H1 (cell line): ENCODE results near the gene EPS8. TPM values are rescaled to one million over a fixed set of nuclear protein-coding genes. Genes with fewer than 3 reads are reported as not detected.

Experiments
- CTCF ChIA-PET: fragments of 300-600 bp; sonication (Branson Sonifier 250); formaldehyde crosslinking; loops from one replicate; lab custom pipeline; 2021; ENCODE audit not compliant: partially characterized antibody; lab: Charles Lee
- POLR2A ChIA-PET: fragments of 300-600 bp; sonication (Branson Sonifier 250); formaldehyde crosslinking; loops from one replicate; lab custom pipeline; 2021; ENCODE audit warnings: inconsistent platforms; ENCODE audit not compliant: partially characterized antibody; lab: Charles Lee
- DNase-seq, 2 experiments: peaks; one replicate each; pipeline versions ENCODE4 v3.0.0 to v3.0.0-alpha.2; 2010 to 2022; ENCODE audit warnings: low spot score in 2 of 2, low read depth in 1 of 2, mixed read lengths in 1 of 2
- FAIRE-seq: peaks from 2 replicates; lab custom pipeline; 2011; peaks lifted over from hg19 to GRCh38; lab: Jason Lieb, UNC
- H2AFZ ChIP-seq: 2 replicates; pipeline ENCODE4 v1.8.1; 2012; ENCODE audit warnings: low read length, inconsistent platforms
- H2AK5ac ChIP-seq: 2 replicates; pipeline ENCODE4 v1.6.1; 2013; ENCODE audit warnings: low read depth, low read length
- H2BK120ac ChIP-seq: replicated peaks from 2 replicates; pipeline ENCODE3; 2013; ENCODE audit warnings: low read depth, low read length, inconsistent platforms
- H2BK12ac ChIP-seq: 2 replicates; pipeline ENCODE4 v1.6.1; 2013; ENCODE audit warnings: low read depth, low read length
- H2BK15ac ChIP-seq: 2 replicates; pipeline ENCODE4 v1.6.1; 2013; ENCODE audit warnings: low read length
- H2BK20ac ChIP-seq: 2 replicates; pipeline ENCODE4 v1.6.1; 2013; ENCODE audit warnings: low read length
- H2BK5ac ChIP-seq: 2 replicates; pipeline ENCODE4 v1.6.1; 2013; ENCODE audit warnings: low read depth, low read length
- H3K14ac ChIP-seq: 2 replicates; pipeline ENCODE4 v1.6.1; 2013; ENCODE audit warnings: inconsistent platforms; ENCODE audit not compliant: insufficient read length
- H3K18ac ChIP-seq: 2 replicates; pipeline ENCODE4 v1.6.1; 2013; ENCODE audit warnings: low read length; ENCODE audit errors: extremely low read depth
- H3K23ac ChIP-seq: 2 replicates; pipeline ENCODE4 v1.6.1; 2013; ENCODE audit warnings: inconsistent platforms; ENCODE audit not compliant: insufficient read length
- H3K23me2 ChIP-seq: 2 replicates; pipeline ENCODE4 v1.6.1; 2013; ENCODE audit warnings: low read depth, low read length
- H3K27ac ChIP-seq: 2 replicates; pipeline ENCODE4 v1.6.1; 2011; ENCODE audit warnings: low read depth, low read length, inconsistent platforms
- H3K27me3 ChIP-seq, 4 experiments: replicated peaks in 1 of 4; 1 replicate in 1 of 4; 2 replicates in 3 of 4; pipeline versions ENCODE4 v1.6.1 to v1.8.1; 2011 to 2013; ENCODE audit warnings: low read length in 3 of 4, mild to moderate bottlenecking in 3 of 4, inconsistent platforms in 2 of 4, mixed read lengths in 2 of 4, moderate library complexity in 1 of 4; ENCODE audit not compliant: control insufficient read depth in 3 of 4, insufficient read depth in 3 of 4; ENCODE audit errors: extremely low read depth in 1 of 4
- H3K36me3 ChIP-seq, 4 experiments: 2 replicates each; pipeline versions ENCODE4 v1.6.1 to v1.8.1; 2011 to 2013; ENCODE audit warnings: mild to moderate bottlenecking in 4 of 4, low read length in 3 of 4, moderate library complexity in 2 of 4, control low read depth in 1 of 4, inconsistent platforms in 1 of 4; ENCODE audit not compliant: insufficient read depth in 4 of 4, control insufficient read depth in 2 of 4
- H3K4ac ChIP-seq: replicated peaks from 2 replicates; pipeline ENCODE3; 2013; ENCODE audit warnings: low read length, low read depth, mixed read lengths, inconsistent platforms; ENCODE audit not compliant: insufficient read length
- H3K4me1 ChIP-seq, 4 experiments: replicated peaks in 1 of 4; 1 replicate in 1 of 4; 2 replicates in 3 of 4; pipeline versions ENCODE4 v1.6.1 to v1.8.1; 2011 to 2013; ENCODE audit warnings: low read length in 3 of 4, inconsistent platforms in 2 of 4, mixed read lengths in 1 of 4; ENCODE audit not compliant: insufficient read depth in 4 of 4, control insufficient read depth in 3 of 4
- H3K4me2 ChIP-seq, 2 experiments: 2 replicates each; pipeline versions ENCODE4 v1.6.1 to v1.8.1; 2011 to 2013; ENCODE audit warnings: low read depth in 2 of 2, low read length in 2 of 2, control low read depth in 1 of 2, inconsistent platforms in 1 of 2, mild to moderate bottlenecking in 1 of 2; ENCODE audit not compliant: insufficient read depth in 1 of 2
- H3K4me3 ChIP-seq, 4 experiments: fragments of 200-600, 300-600 bp in 1 of 4; sonication (generic), shearing (Covaris generic), sonication (Bioruptor Twin) in 1 of 4; 2 replicates each; pipeline versions ENCODE4 v1.5.1 to v1.8.1; 2011 to 2016; ENCODE audit warnings: low read length in 4 of 4, low read depth in 3 of 4, control low read depth in 2 of 4, inconsistent platforms in 2 of 4, mild to moderate bottlenecking in 2 of 4, mixed read lengths in 1 of 4, moderate library complexity in 1 of 4; ENCODE audit not compliant: insufficient read depth in 2 of 4; ENCODE audit errors: extremely low read depth in 1 of 4
- H3K56ac ChIP-seq: replicated peaks from 2 replicates; pipeline ENCODE3; 2013; ENCODE audit warnings: low read depth, mild to moderate bottlenecking, mixed read lengths, low read length, inconsistent platforms; ENCODE audit not compliant: insufficient read length
- H3K79me1 ChIP-seq: 2 replicates; pipeline ENCODE4 v1.6.1; 2013; ENCODE audit warnings: low read depth, low read length, control low read depth
- H3K79me2 ChIP-seq, 2 experiments: 2 replicates each; pipeline versions ENCODE4 v1.6.1 to v1.8.1; 2012 to 2013; ENCODE audit warnings: low read length in 2 of 2, mild to moderate bottlenecking in 2 of 2, inconsistent platforms in 1 of 2; ENCODE audit not compliant: insufficient read depth in 2 of 2, control insufficient read depth in 1 of 2
- H3K9ac ChIP-seq, 4 experiments: replicated peaks in 1 of 4; 1 replicate in 1 of 4; 2 replicates in 3 of 4; pipeline versions ENCODE4 v1.6.1 to v1.8.1; 2011 to 2013; ENCODE audit warnings: low read depth in 3 of 4, low read length in 3 of 4, control low read depth in 2 of 4, mild to moderate bottlenecking in 2 of 4, moderate library complexity in 2 of 4, inconsistent platforms in 1 of 4; ENCODE audit errors: extremely low read depth in 1 of 4
- H3K9me3 ChIP-seq, 2 experiments: 2 replicates each; pipeline versions ENCODE4 v1.6.1 to v1.8.1; 2012 to 2013; ENCODE audit warnings: mild to moderate bottlenecking in 2 of 2, moderate library complexity in 2 of 2, control low read depth in 1 of 2, inconsistent platforms in 1 of 2, low read depth in 1 of 2, low read length in 1 of 2, mixed read lengths in 1 of 2; ENCODE audit not compliant: insufficient read depth in 2 of 2
- H4K20me1 ChIP-seq, 2 experiments: replicated peaks in 1 of 2; 2 replicates each; pipeline versions ENCODE3 to v1.8.1; 2011 to 2013; ENCODE audit warnings: inconsistent platforms in 2 of 2, low read length in 2 of 2, mild to moderate bottlenecking in 1 of 2; ENCODE audit not compliant: insufficient read depth in 2 of 2, control insufficient read depth in 1 of 2
- H4K5ac ChIP-seq: 2 replicates; pipeline ENCODE4 v1.6.1; 2013; ENCODE audit warnings: low read length, low read depth, mixed read lengths, inconsistent platforms; ENCODE audit not compliant: insufficient read length
- H4K8ac ChIP-seq: 2 replicates; pipeline ENCODE4 v1.8.0; 2013; ENCODE audit warnings: mild to moderate bottlenecking, moderate library complexity, low read length, inconsistent platforms; ENCODE audit not compliant: insufficient read depth; ENCODE audit errors: extremely low read depth
- H4K91ac ChIP-seq: replicated peaks from 2 replicates; pipeline ENCODE3; 2013; ENCODE audit warnings: low read length, mixed read lengths, inconsistent platforms; ENCODE audit not compliant: insufficient read length
- ATF3 ChIP-seq: IDR thresholded peaks from 2 replicates; pipeline ENCODE4 v1.6.1; 2011; ENCODE audit warnings: low read depth, mild to moderate bottlenecking, low read length; ENCODE audit not compliant: insufficient read depth
- BCL11A ChIP-seq, 2 experiments: IDR thresholded peaks; one replicate each; pipeline ENCODE4 v1.6.1; 2011; ENCODE audit warnings: low read depth in 2 of 2, low read length in 2 of 2, mild to moderate bottlenecking in 2 of 2
- CHD2 ChIP-seq: IDR thresholded peaks from 2 replicates; pipeline ENCODE4 v1.6.1; 2012; ENCODE audit warnings: low read length, improper control_type of control experiment
- KDM1A ChIP-seq: fragments of 200-600, 300-600 bp; sonication (generic); IDR thresholded peaks from 2 replicates; pipeline ENCODE4 v1.7.1; 2016; ENCODE audit warnings: mild to moderate bottlenecking, low read length, borderline replicate concordance
- MAFK ChIP-seq: IDR thresholded peaks from 2 replicates; pipeline ENCODE4 v1.6.1; 2012; ENCODE audit warnings: low read depth, mild to moderate bottlenecking, improper control_type of control experiment, low read length
- MAX ChIP-seq: IDR thresholded peaks from 2 replicates; pipeline ENCODE4 v1.6.1; 2012; ENCODE audit warnings: inconsistent platforms
- RXRA ChIP-seq: IDR thresholded peaks from 2 replicates; pipeline ENCODE4 v1.6.1; 2011; ENCODE audit warnings: low read depth, mild to moderate bottlenecking, low read length, moderate library complexity; ENCODE audit not compliant: insufficient read depth
- SIRT6 ChIP-seq: IDR thresholded peaks from one replicate; pipeline ENCODE4 v1.7.1; 2012; ENCODE audit warnings: low read length, inconsistent platforms
- SP1 ChIP-seq: IDR thresholded peaks from 2 replicates; pipeline ENCODE4 v1.6.1; 2011; ENCODE audit warnings: low read depth, low read length
- SP2 ChIP-seq: IDR thresholded peaks from 2 replicates; pipeline ENCODE4 v1.6.1; 2012; ENCODE audit warnings: mild to moderate bottlenecking, low read length, inconsistent platforms
- TAF7 ChIP-seq: optimal IDR thresholded peaks from 2 replicates; pipeline ENCODE3; 2011; ENCODE audit warnings: low read depth, mild to moderate bottlenecking, inconsistent platforms, low read length, moderate library complexity, borderline replicate concordance
- TBP ChIP-seq: IDR thresholded peaks from 2 replicates; pipeline ENCODE4 v1.6.1; 2011; ENCODE audit warnings: low read depth, low read length, improper control_type of control experiment
- TEAD4 ChIP-seq: IDR thresholded peaks from 2 replicates; pipeline ENCODE4 v1.6.1; 2012; ENCODE audit warnings: low read depth, low read length, inconsistent platforms, mixed read lengths
- WGBS, 2 experiments: shearing (Covaris generic) in 1 of 2; methylation state at CpG; one replicate each; pipeline versions ENCODE4 v1.1.6 to v1.1.7; 2013 to 2015; ENCODE audit warnings: low lambda C conversion rate in 2 of 2, mixed read lengths in 2 of 2, inconsistent platforms in 1 of 2, low coverage in 1 of 2, missing lambda C conversion rate in 1 of 2; ENCODE audit not compliant: insufficient replicate concordance in 2 of 2, insufficient coverage in 1 of 2, insufficient read length in 1 of 2; ENCODE audit errors: extremely low coverage in 1 of 2, missing lambda C conversion rate in 1 of 2; 5-methylcytosine and 5-hydroxymethylcytosine counted together
- polyA plus RNA-seq, 7 experiments: library from polyadenylated mRNA; depleted of rRNA in 3 of 7; stranded (reverse) in 5 of 7; unstranded in 2 of 7; fragments of >200 nt in 5 of 7; fragments of 200-250 nt in 2 of 7; gene quantifications; 1 replicate in 5 of 7; 2 replicates in 1 of 7; 4 replicates in 1 of 7; pipeline versions ENCODE4 v1.2.1 to v1.2.3, GENCODE V29; 2011 to 2013; ENCODE audit warnings: missing spikeins in 2 of 7, mixed read lengths in 2 of 7
- total RNA-seq: library from RNA; stranded (reverse); fragmentation: NEBNext Ultra II Directional; extraction: Animal tissue kit (Norgen Biotek cat#: 25700); gene quantifications from 2 replicates; pipeline ENCODE4 v1.2.1, GENCODE V29; 2021

Gene EPS8
- total and polyA plus RNA-seq, 2 of the 8 experiments (the other 6 are each of a cell fraction or from before 2014, with no cell fraction given): 3.0 to 4.6 TPM

- Histone ChIP-seq H4K91ac (no peak overlapping the region), H3K23me2 (no peaks in the 10 kb centered on the region), H2AK5ac (no peak overlapping the region), H3K4me1 (peaks cover 0 to 3% (median 0%) of the 10 kb centered on the region in 4 experiments; a peak in 1 of 7 replicates), H4K20me1 (no peaks in the 10 kb centered on the region), H4K5ac (no peak overlapping the region), H3K36me3 (no peaks in the 10 kb centered on the region), H3K56ac (no peak overlapping the region), H3K4me2 (no peak overlapping the region), H2BK120ac (no peak overlapping the region), H2BK15ac (no peak overlapping the region), H3K9ac (no peak overlapping the region), H3K79me2 (no peaks in the 10 kb centered on the region), H3K9me3 (no peaks in the 10 kb centered on the region), H3K27ac (no peak overlapping the region), H4K8ac (no peak overlapping the region), H2BK20ac (no peak overlapping the region), H3K14ac (no peak overlapping the region), H2BK5ac (no peak overlapping the region), H3K18ac (no peak overlapping the region), H3K4ac (no peak overlapping the region), H2AFZ (no peak overlapping the region), H2BK12ac (no peak overlapping the region), H3K79me1 (no peaks in the 10 kb centered on the region), H3K27me3 (no peaks in the 10 kb centered on the region), H3K4me3 (no peak overlapping the region), H3K23ac (no peak overlapping the region)
- no peak for DNase-seq
- ChIA-PET CTCF (interaction anchor here (0.6 kb wide), 1 partner anchor 23 kb away, joined by 3 read pairs; no protein-coding TSS in a partner anchor), POLR2A (no interaction called here)
- no peak for FAIRE-seq
- TF ChIP-seq TEAD4 (no peak), SP1 (no peak), TAF7 (no peak), CHD2 (no peak), BCL11A (IDR thresholded peaks at IDR 0.05; ENCODE audit: low read depth in 2 of 2, low read length in 2 of 2) (no peak), RXRA (no peak), SP2 (no peak), MAFK (no peak), TBP (no peak), KDM1A (no peak), MAX (no peak), ATF3 (no peak), SIRT6 (no peak)
- 90% methylated on average over 4 of the region's 4 CpGs; no CpG with 5 or more reads in 1 of the 2 experiments for WGBS, 2 experiments
These were observed 39.3 kb downstream of the EPS8 start for GRCh38 chr12:15749937-15750336.
